Stimulated activated CD8-positive, alpha-beta memory T cell treated with anti-CD3 and anti-CD28 coated beads, Interleukin-7, amount 100 ng/mL, for 24 hours (primary cell): Measurements from ENCODE around the gene ING5.

Experiments used
- DNase-seq: peaks from one replicate; pipeline ENCODE4 v3.0.0-alpha.2; 2020; ENCODE audit warnings: low read depth

ING5 gene

DNA sequence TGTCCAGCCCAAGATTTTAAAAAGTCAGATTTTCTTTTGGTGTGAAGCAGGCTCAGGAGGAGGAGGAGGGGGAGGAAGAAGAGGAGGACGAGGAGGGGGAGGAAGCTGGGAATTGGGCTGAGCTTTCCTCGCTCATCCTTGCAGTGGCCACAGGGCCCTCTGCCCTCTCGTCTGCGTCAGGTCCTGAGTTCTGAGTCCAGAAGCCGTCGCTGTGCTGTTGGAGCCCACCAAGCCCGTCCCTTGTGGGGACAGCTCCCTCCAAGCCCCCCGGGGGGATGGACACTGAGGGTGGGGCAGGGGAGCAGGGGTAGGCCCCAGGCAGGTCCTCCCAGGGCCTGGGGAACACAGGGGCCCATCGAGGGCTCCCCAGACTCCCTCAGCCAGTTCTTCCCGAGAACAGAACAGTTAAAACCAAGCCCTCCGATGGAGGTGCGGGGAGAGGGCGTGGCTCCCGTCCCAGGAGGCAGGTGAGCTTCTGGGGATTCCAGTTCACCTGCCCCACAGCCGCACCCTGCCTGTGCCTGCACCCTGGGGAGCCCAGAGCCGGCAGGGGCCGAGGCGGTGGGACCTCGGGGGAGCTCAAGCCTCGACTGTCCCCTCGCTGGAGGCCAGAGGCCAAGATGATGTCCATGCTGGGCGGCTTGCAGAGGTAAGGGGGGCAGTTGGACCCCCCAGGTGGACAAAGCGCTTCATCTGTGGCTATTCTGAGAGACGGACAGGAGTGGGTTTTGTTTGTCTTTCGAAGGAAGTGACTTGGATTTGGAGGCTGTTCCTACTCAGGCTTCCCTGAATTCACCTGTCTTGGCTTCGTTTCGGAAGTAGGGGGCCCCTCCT lies 74.7 kb downstream of the ING5 start, which contains the start of gene GAL3ST2:
Gene GAL3ST2 (plus strand): TSS at position 487 of the 834 bp plus-strand sequence. CDS start 134 bp downstream, at position 621.
- no peak for DNase-seq

DNA sequence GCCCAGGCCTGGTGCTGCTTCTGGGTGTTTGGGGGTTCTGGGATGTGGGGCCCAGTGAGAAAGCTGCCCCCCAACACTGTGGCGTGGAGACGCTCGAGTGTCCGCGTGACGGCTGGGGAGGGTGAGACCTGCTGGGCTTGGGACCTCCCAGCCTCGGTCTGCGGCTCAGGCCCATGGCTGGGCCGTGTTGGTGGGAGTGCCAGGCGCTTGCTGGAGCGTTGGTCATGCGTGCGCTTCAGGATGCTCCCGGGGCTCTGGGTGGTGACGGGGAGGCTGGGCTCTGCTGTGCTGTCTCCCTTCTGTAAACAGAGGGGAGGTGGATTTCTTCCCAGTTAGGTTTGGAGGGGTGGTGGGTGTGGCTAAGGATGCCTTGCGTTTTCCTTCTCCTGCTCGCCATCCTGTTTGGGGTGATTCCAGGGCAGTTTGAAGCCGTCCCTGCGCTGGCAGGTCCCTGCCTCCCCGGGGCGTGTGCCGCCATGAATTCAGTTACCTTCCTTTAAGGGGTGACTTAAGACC lies 75.4 kb downstream of the ING5 start:
- no peak for DNase-seq

DNA sequence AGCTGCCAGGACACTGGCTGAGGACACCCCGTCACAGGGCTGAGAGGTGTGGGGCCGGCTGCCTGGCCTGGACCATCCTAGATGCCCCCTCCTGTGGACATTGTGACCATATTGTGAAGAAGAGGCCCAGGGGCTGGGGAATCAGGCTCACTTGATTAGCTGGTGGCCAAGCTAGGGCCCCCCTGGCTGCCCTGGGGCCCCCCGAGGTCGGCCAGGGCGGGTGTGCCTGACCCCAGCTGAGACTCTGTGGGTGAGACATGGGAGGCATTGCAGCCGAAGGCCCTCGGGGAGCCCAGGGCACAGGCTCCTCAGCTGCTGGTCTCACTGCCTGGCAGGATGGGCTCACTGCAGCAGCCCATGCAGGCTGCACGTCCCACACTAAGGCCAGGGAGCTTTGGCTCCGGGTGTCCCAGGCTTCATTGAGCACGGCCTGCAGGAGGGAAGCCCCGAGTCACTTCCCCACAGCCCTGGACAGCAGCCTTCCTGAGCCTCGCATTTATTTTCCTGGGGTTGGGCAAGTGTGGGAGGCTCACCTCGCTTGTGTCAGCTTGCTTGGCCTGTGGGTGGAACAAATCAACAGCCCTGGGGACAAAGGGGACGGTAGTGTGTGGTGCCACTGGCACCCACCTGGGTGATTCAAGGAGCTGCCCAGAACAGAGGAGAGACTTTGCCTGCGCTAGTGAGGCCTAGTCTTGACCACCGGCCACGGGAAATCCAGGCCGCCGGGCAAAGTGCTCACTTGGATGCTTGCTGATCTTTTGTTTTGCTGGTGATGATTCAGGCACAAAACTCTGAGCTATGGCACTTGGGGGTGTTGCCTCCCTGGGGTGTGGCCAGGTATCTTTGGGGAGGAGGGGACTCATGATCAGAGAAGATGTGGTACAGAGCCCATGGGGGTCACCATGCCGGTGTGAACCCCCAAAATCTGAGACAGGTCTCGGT lies 76.1 kb downstream of the ING5 start:
- DNase-seq: no peak
